RWPE2 (cell line): ENCODE results near the gene UCP3.

ENCODE experiments used
- ATAC-seq: fragments of 200-7000 bp; cut with Tn5 transposase; 3 replicates; pipeline ENCODE4 v1.9.1; 2021; ENCODE audit warnings: low read depth
- DNase-seq: peaks from one replicate; pipeline ENCODE4 v3.0.0-alpha.2; 2020; ENCODE audit warnings: low spot score
- H3K27ac ChIP-seq: fragments of 450-650 bp; 2 replicates; pipeline ENCODE4 v1.5.1; 2017; ENCODE audit warnings: mild to moderate bottlenecking; ENCODE audit not compliant: poor library complexity, severe bottlenecking
- H3K27me3 ChIP-seq: fragments of 250-450 bp; sonication (Bioruptor Pico); 2 replicates; pipeline ENCODE4 v1.5.1; 2021; ENCODE audit warnings: mild to moderate bottlenecking, moderate library complexity; ENCODE audit not compliant: insufficient read depth, poor library complexity, severe bottlenecking
- H3K36me3 ChIP-seq: fragments of 250-450 bp; sonication (Bioruptor Pico); 2 replicates; pipeline ENCODE4 v1.5.1; 2020; ENCODE audit warnings: low read depth, mild to moderate bottlenecking, moderate library complexity
- H3K4me1 ChIP-seq: fragments of 250-450 bp; sonication (Bioruptor Pico); 2 replicates; pipeline ENCODE4 v1.5.1; 2021; ENCODE audit warnings: mild to moderate bottlenecking, moderate library complexity; ENCODE audit not compliant: insufficient read depth, poor library complexity, severe bottlenecking
- H3K4me3 ChIP-seq: fragments of 250-450 bp; sonication (Bioruptor Pico); 2 replicates; pipeline ENCODE4 v1.5.1; 2021; ENCODE audit warnings: mild to moderate bottlenecking, moderate library complexity; ENCODE audit not compliant: severe bottlenecking
- H3K9me3 ChIP-seq: fragments of 250-450 bp; sonication (Bioruptor Pico); 2 replicates; pipeline ENCODE4 v1.5.1; 2021; ENCODE audit warnings: mild to moderate bottlenecking, moderate library complexity; ENCODE audit not compliant: severe bottlenecking
- CTCF ChIP-seq: fragments of 450-650 bp; IDR thresholded peaks from one replicate; pipeline ENCODE4 v1.5.1; 2017; ENCODE audit warnings: mild to moderate bottlenecking, moderate library complexity; ENCODE audit not compliant: poor library complexity, severe bottlenecking

UCP3 gene

DNA sequence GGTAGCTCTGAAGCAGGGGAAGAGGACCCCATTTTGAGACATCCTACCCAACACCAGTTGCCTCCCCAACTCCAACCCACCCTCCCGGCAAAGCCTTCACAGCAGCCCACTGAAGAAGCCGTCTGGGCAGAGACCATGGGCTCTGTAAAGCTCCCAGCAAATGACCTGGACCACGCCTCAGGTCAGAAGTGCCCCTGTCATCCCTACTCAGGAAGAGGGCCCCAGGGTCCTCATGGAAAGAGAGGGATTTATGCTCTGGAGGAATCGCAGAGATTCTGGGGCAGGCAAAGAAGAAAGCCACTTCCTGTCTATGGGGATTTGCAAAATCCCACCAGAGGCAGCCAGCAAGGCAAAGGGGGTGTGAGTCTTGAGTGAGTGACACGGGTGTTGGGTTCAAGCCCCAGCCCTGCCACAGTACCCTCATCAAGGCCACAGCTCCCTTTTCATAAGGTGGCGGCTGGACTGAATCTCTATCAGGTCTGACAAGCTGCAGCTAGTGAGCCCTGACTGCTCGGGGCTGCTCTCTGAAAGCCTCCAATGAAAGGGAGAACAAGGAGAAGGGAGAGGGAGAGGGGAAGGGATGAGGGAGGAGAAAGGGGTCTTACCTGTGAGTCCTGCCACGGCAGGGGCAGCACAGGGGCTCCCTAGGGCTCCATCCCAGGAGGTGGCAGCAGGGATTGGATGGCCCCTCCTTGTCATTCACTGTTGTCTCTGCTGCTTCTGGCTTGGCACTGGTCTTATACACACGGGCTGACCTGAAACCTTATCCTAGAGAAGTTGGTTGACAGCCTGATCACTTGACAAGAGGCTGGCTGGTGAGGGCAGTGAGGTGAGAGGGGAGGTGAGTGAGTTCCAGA lies at the start of gene UCP3:
Gene UCP3 (minus strand): TSS at position 713 of the 857 bp plus-strand sequence. CDS start 2,043 bp downstream, outside the sequence.
- Histone ChIP-seq H3K4me3 (no peak within 1 kb of the TSS), H3K27me3 (no peaks in the 10 kb centered on the region), H3K4me1 (no peaks in the 10 kb centered on the region), H3K9me3 (no peaks in the 10 kb centered on the region), H3K36me3 (no peaks in the 10 kb centered on the region), H3K27ac (no peak within 1 kb of the TSS)
- no peak for DNase-seq
- TF ChIP-seq CTCF, result no peak
- no peak for ATAC-seq

DNA sequence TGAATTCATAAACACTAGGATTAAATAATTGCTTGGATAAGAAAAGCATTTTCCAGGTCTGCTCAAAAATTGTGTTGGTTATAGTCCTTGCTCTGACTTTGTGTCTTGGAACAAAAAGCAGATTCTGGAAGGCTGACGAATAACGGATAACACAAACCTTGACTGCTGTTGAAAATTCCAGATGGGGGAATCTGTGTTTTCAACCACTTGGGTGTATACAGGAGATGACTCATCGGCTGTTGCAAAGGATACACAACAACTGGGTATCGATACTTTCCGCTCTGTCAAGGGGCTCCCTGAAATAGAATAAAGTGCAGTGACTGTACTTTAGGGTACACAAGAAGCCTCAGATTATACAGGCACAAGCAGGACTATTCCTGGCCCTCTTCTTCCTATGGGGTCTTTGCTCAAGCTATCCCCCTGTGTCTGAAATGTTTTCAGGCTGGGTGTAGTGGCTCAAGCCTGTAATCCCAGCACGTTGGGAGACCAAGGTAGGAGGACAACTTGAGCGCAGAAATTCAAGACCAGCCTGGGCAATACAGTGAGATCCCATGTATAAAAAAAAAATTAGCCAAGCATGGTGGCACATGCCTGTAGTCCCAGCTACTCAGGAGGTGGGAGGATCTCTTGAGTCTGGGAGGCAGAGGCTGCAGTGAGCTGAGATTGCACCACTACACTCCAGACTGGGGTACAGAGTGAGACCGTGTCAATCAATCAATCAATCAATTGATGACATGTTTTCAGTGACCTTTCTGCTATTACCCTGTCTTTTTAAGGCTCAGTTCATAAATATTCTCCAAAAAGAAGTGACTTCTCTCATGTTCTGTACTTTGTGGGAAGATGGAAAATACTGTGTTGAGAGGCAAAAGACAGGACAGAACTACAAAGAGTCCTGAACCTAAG lies 48.6 kb upstream of the UCP3 start:
- TF ChIP-seq CTCF, result no peak
- H3K27ac ChIP-seq, result no peak overlapping the region
- H3K9me3 ChIP-seq, result no peaks in the 10 kb centered on the region
- no peak overlapping the region for H3K4me3 ChIP-seq
- H3K36me3 ChIP-seq, result peaks cover 18% of the 10 kb centered on the region
- no peak for ATAC-seq
- no peaks in the 10 kb centered on the region for H3K27me3 ChIP-seq
- peaks cover 6% of the 10 kb centered on the region for H3K4me1 ChIP-seq
- DNase-seq, result no peak

GRCh38 chr11:74055938-74056337 lies 47.1 kb upstream of the UCP3 start:
- Histone ChIP-seq H3K4me1 (peaks cover 6% of the 10 kb centered on the region), H3K27me3 (no peaks in the 10 kb centered on the region), H3K9me3 (no peaks in the 10 kb centered on the region), H3K4me3 (no peak overlapping the region), H3K27ac (no peak overlapping the region), H3K36me3 (peaks cover 18% of the 10 kb centered on the region)
- peak; percentile 85 for ATAC-seq
- no peak for TF ChIP-seq CTCF
- no peak for DNase-seq

- DNase-seq, result no peak
- no peak for TF ChIP-seq CTCF
- Histone ChIP-seq H3K9me3 (no peaks in the 10 kb centered on the region), H3K27ac (no peak overlapping the region), H3K27me3 (no peaks in the 10 kb centered on the region), H3K4me1 (no peaks in the 10 kb centered on the region), H3K4me3 (no peak overlapping the region), H3K36me3 (peaks cover 21% of the 10 kb centered on the region)
- ATAC-seq, result no peak
Observed at GRCh38 chr11:74050465-74050864, 41.6 kb upstream of the UCP3 start.
